Measurements from ENCODE around the gene MPL. TPM values are rescaled to one million over a fixed set of nuclear protein-coding genes. Genes with fewer than 3 reads are reported as not detected.

The MPL gene
- total and polyA plus RNA-seq, 2 experiments from 2014 or later = 0.16 TPM; not detected in 1

DNA sequence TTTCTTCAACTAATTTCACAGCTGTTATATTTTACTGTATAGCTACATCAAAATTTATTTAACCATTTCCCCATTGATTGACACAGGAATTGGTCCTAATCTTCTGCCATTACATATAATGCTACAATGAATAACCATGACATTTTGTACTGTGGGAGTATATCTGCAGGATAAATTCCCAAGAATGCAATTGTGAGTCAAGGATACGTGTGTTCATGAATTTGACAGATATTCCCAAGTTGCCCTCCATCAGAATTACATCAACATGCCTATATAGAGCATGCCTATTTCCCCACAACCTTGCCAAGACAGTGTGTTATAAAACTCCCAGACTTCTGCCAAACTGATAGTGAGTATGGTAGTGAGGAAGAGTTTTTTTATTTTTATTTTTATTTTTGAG, 39.6 kb upstream of the MPL start:
- no peaks in the 10 kb centered on the region for H3K36me3 ChIP-seq (replicated peaks; ENCODE audit: insufficient read depth, low read depth)
- no peak for DNase-seq (ENCODE audit: low spot score)
- H3K4me2 ChIP-seq = no peak overlapping the region
- H3K4me3 ChIP-seq = no peak overlapping the region
- 81% methylated on average over 1 of the region's 1 CpG for WGBS (ENCODE audit: low lambda C conversion rate, missing lambda C conversion rate)
- H3K79me2 ChIP-seq = no peaks in the 10 kb centered on the region
- no peaks in the 10 kb centered on the region for H3K9me2 ChIP-seq (replicated peaks; ENCODE audit: insufficient read depth)
- H4K20me1 ChIP-seq (ENCODE audit: insufficient read depth, poor library complexity, severe bottlenecking) = no peaks in the 10 kb centered on the region
- H3K27me3 ChIP-seq = no peaks in the 10 kb centered on the region
- H2AFZ ChIP-seq = no peak overlapping the region
- H3K4me1 ChIP-seq (ENCODE audit: insufficient read depth) = peaks cover 20% of the 10 kb centered on the region
- no peaks in the 10 kb centered on the region for H3K9me3 ChIP-seq (ENCODE audit: low read depth)
- TF ChIP-seq, protein P1, sequence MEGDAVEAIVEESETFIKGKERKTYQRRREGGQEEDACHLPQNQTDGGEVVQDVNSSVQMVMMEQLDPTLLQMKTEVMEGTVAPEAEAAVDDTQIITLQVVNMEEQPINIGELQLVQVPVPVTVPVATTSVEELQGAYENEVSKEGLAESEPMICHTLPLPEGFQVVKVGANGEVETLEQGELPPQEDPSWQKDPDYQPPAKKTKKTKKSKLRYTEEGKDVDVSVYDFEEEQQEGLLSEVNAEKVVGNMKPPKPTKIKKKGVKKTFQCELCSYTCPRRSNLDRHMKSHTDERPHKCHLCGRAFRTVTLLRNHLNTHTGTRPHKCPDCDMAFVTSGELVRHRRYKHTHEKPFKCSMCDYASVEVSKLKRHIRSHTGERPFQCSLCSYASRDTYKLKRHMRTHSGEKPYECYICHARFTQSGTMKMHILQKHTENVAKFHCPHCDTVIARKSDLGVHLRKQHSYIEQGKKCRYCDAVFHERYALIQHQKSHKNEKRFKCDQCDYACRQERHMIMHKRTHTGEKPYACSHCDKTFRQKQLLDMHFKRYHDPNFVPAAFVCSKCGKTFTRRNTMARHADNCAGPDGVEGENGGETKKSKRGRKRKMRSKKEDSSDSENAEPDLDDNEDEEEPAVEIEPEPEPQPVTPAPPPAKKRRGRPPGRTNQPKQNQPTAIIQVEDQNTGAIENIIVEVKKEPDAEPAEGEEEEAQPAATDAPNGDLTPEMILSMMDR (IDR thresholded peaks at IDR 0.05; ENCODE audit: poor library complexity) = no peak
- TF ChIP-seq EZH2phosphoT487 (IDR thresholded peaks at IDR 0.05; ENCODE audit: low read depth, severe bottlenecking, unreplicated experiment) (no peak), EZH2 (IDR thresholded peaks at IDR 0.05; ENCODE audit: borderline replicate concordance) (no peak)
- H3K27ac ChIP-seq = no peak overlapping the region

DNA sequence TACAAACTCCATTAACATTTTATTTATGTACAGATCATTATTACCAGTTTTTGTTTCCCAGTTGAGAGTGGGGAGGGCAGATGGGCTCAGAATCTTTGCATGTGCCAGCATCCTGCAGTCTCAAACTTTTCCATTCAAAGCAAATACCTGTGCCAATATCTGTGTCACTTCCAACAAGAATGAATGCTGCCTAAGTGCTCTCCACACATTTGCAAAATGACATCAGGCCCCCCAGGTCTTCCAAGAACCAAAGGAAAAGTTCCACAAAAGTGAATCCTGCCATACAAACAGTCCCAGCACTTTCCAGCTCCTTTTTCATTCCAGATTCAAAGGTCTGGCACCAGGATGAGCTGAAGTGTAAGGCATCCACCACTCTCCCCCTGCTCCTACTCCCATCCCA, 38.5 kb upstream of the MPL start:
- Histone ChIP-seq H3K36me3 (replicated peaks; ENCODE audit: insufficient read depth, low read depth) (no peaks in the 10 kb centered on the region), H3K9me3 (ENCODE audit: low read depth) (no peaks in the 10 kb centered on the region), H4K20me1 (ENCODE audit: insufficient read depth, poor library complexity, severe bottlenecking) (no peaks in the 10 kb centered on the region), H3K4me2 (no peak overlapping the region), H3K27me3 (no peaks in the 10 kb centered on the region), H3K4me3 (no peak overlapping the region), H3K79me2 (no peaks in the 10 kb centered on the region), H2AFZ (no peak overlapping the region), H3K4me1 (ENCODE audit: insufficient read depth) (peaks cover 30% of the 10 kb centered on the region), H3K27ac (no peak overlapping the region), H3K9me2 (replicated peaks; ENCODE audit: insufficient read depth) (no peaks in the 10 kb centered on the region)
- TF ChIP-seq EZH2phosphoT487 (IDR thresholded peaks at IDR 0.05; ENCODE audit: low read depth, severe bottlenecking, unreplicated experiment) (no peak), EZH2 (IDR thresholded peaks at IDR 0.05; ENCODE audit: borderline replicate concordance) (no peak)
- TF ChIP-seq, protein P1 (IDR thresholded peaks at IDR 0.05; ENCODE audit: poor library complexity) = no peak
- DNase-seq (ENCODE audit: low spot score) = no peak

DNA sequence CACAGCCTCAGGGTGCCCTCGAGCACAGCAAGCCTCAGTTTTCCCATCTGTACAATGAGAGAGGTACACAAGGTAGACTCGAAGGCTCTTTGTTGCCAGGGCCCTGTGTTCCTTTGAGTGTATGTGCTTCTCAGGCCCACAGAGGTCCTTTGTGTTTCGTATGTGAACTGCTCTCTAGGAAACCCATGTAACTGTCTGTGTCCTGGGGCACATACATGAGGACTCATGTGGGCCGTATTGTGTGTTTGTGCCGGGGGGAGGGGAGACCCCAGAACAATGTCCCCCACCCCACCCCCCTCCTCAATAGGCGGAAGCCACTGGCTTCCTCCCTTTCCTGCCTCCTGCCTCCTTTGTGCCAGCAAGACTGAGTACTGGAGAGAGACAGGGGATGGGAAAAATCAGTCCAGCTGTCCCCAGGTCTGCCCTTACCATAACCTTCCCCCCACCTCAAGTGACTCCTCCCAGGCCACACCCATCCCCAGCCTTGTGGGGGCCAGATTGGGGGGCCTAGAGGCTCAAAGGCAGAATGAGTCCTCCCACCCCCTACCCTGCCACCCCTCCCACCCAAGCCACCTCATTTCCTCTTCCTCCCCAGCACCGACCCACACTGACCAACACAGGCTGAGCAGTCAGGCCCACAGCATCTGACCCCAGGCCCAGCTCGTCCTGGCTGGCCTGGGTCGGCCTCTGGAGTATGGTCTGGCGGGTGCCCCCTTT, 37.1 kb upstream of the MPL start, which contains the start of gene TIE1:
TIE1 (plus strand) TSS at position 605 of the 717 bp plus-strand sequence; CDS start at position 695, 90 bp downstream.
- Histone ChIP-seq H3K4me3 (no peak within 1 kb of the TSS), H4K20me1 (ENCODE audit: insufficient read depth, poor library complexity, severe bottlenecking) (no peaks in the 10 kb centered on the region), H3K27ac (no peak within 1 kb of the TSS), H2AFZ (no peak within 1 kb of the TSS), H3K36me3 (replicated peaks; ENCODE audit: insufficient read depth, low read depth) (no peaks in the 10 kb centered on the region), H3K79me2 (no peaks in the 10 kb centered on the region), H3K27me3 (no peaks in the 10 kb centered on the region), H3K4me2 (no peak within 1 kb of the TSS), H3K9me3 (ENCODE audit: low read depth) (no peaks in the 10 kb centered on the region), H3K9me2 (replicated peaks; ENCODE audit: insufficient read depth) (no peaks in the 10 kb centered on the region), H3K4me1 (ENCODE audit: insufficient read depth) (peaks cover 24% of the 10 kb centered on the region)
- TF ChIP-seq, protein P1 (IDR thresholded peaks at IDR 0.05; ENCODE audit: poor library complexity) = no peak
- TF ChIP-seq EZH2phosphoT487 (IDR thresholded peaks at IDR 0.05; ENCODE audit: low read depth, severe bottlenecking, unreplicated experiment) = no peak
- no peak for TF ChIP-seq EZH2 (IDR thresholded peaks at IDR 0.05; ENCODE audit: borderline replicate concordance)
- WGBS (ENCODE audit: low lambda C conversion rate, missing lambda C conversion rate) = 89% methylated on average over 10 of the region's 10 CpGs
- no peak for DNase-seq (ENCODE audit: low spot score)

Data from hepatocyte (in vitro differentiated cells).